ENCODE data around the gene RASSF3. TPM values are rescaled to one million over a fixed set of nuclear protein-coding genes. Genes with fewer than 3 reads are reported as not detected.
"Not testable (repeated sequence)": the region's sequence is repeated elsewhere in the genome, so short reads cannot be mapped to it uniquely, and the experiment has no call there.

RASSF3 gene
- total RNA-seq, 1 donor from 2014 or later = 143 TPM

- no peak for DNase-seq
- no peak for ATAC-seq
- intact Hi-C loops (cut with micrococcal nuclease) = no loop called here
Observed at GRCh38 chr12:64590183-64590582, 20.1 kb upstream of the RASSF3 start.

- intact Hi-C loops (cut with micrococcal nuclease) = no loop called here
- ATAC-seq (peak; percentile 68), DNase-seq (no peak)
Observed at GRCh38 chr12:64595863-64596793, 14.2 kb upstream of the RASSF3 start.

DNA sequence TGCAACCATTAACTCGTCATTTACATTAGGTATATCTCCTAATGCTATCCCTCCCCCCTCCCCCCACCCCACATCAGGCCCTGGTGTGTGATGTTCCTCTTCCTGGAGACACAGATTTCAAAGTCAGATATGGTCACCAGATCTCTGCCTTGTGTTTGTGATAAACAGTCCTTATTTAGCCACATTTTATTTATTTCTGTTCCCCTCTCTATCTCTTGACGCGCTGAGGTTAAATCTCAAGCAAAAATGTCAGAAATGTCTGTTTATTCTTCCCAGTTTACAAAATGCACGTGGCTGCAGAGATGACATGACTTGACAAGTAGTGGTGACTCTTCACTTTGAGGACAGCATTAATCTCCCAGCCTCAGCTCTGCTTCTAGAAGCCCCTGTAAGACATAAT lies 11.5 kb upstream of the RASSF3 start:
- DNase-seq = no peak
- intact Hi-C loops (cut with micrococcal nuclease) = no loop called here
- no peak for ATAC-seq

DNA sequence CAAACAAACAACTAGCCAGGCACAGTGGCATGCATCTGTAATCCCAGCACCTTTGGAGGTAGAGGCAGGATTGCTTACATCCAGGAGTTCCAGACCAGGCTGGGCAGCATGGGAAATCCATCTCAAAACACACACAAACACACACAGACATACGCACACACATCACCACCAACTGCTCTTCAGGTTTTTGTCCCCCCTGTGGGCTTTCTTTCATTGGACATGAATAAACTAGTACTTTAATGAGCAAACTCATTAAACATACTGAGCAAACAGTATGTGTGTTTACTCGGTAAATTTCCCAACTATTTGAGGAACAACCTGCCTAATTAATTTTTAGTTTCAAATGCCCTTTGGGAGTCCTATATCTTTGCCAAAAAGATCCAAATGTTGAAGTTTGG lies 10.1 kb upstream of the RASSF3 start:
- intact Hi-C loops (cut with micrococcal nuclease) = no loop called here
- no peak for DNase-seq
- no peak for ATAC-seq

DNA sequence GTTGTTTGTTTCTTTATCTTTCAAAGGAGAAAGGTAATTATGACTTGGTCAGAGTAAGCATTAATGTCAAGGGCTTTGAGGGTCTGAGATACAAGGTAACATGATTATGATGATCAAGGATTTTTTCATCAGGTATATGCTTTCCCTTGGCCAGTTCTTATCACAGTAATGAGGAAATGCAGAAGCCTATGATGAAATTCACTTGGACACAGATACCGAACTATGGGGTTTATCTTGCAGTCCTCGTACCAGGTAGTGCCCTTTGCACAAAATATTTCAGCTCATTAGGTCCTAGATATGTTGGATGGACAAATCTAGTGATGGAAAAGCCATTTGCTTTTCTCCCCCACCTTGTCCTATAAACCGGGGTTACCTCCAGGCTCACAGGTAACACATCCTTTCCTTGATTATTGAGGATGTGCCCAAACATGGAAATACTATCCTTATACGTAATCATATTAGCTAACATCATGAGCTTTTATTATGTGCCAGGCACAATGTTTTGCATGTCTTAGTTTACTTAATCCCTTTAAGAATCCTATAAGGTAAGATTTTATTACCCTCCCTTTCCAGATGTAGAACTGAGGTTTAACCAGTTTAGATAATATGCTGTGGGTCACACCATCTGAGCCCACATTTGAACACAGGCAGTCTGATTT lies 7.0 kb upstream of the RASSF3 start:
- ATAC-seq (no peak), DNase-seq (no peak)
- intact Hi-C loops (cut with micrococcal nuclease) = no loop called here

DNA sequence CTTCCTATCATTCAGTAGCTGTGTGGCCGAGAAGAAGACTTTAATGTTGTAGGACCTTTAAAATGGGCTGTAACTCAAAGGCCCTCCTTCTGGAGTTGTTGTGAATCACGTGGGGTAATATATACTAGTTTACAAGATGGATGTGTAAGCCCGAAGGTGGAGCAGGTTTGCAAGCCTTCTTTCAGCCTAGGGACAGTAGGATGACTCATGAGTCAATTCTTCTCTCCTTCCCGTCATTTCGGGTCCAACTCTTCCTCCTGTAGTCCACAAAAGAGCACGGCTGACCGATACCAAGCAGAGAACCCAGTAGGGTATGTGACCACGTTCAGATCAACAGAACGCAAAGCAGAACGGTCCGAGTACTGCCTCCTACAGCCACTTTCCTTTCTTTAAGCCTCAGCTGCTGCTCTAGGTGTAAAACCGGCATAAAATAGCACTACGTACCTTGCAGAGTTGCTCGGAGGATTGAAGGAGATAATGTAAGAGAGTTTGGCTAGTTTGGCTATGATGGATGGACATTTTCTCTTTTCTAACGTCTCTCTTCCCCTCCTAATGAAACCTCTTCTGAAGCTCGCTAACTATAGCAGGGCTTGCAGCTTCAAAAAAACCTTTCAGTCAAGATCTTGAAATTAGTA lies 1.3 kb upstream of the RASSF3 start:
- intact Hi-C loops (cut with micrococcal nuclease) = no loop called here
- ATAC-seq = peak; percentile 5

GRCh38 chr12:64609536-64610078 lies 688 bp upstream of the RASSF3 start:
- DNase-seq = no peak
- no peak for ATAC-seq
- intact Hi-C loops (cut with micrococcal nuclease) = loop anchor here (10.0 kb wide), 1 partner anchor 65 kb away; no protein-coding TSS in a partner anchor

More for the DNA sequence above, 1.3 kb upstream of the RASSF3 start:
- no peak for DNase-seq

GRCh38 chr12:64610660-64611340 lies 505 bp downstream of the RASSF3 start:
- intact Hi-C loops (cut with micrococcal nuclease) = loop anchor here (10.0 kb wide), 1 partner anchor 64 kb away; no protein-coding TSS in a partner anchor
- peak; percentile 83 for ATAC-seq
- DNase-seq = peak; percentile 83

GRCh38 chr12:64611341-64612284 lies 1.3 kb downstream of the RASSF3 start:
- intact Hi-C loops (cut with micrococcal nuclease) = loop anchor here (10.0 kb wide), 1 partner anchor 63 kb away; no protein-coding TSS in a partner anchor
- peak; percentile 54 for ATAC-seq
- DNase-seq = peak; percentile 68

DNA sequence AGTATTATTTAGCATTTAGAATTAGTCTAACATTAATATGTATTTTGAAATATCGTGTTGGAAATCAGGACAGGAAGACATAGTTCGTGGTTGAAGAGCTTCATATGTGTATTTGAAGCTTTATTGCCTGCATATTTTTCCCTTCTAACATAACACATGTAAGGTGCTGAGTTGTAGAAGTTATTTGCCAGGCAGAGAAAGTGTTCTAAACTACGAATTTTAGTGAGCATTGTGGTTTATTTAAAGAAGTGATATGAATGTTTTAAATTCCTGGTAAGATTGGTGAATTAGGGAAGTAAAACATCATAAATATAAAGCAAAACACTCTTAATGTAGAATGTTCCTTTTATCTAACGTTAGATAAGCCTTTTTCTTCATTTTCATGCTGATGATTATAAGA lies 2.5 kb downstream of the RASSF3 start:
- intact Hi-C loops (cut with micrococcal nuclease) = loop anchor here (10.0 kb wide), 1 partner anchor 62 kb away; no protein-coding TSS in a partner anchor
- ATAC-seq = no peak
- no peak for DNase-seq

DNA sequence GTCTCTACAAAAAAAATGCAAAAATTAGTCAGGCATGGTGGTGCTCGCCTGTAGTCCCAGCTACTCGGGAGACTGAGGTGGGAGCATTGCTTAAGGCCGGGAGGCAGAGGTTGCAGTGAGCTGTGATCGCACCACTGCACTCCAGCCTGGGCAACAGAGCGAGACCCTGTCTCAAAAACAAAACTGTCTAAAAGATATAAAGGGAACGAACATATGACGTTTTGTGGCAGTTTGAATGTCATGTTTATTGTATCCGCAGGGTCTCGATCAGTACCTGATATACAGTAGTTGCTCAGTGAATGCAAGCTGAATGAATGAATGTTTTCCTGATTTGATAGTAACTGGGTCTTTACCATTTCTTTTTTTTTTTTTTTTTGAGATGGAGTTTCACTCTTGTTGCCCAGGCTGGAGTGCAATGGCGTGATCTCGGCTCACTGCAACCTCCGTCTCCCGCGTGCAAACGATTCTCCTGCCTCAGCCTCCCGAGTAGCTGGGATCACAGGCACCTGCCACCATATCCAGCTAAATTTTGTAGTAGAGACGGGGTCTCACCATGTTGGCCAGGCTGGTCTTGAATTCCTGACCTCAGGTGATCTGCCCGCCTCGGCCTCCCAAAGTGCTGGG lies 3.6 kb downstream of the RASSF3 start:
- not testable (repeated sequence) for DNase-seq, ATAC-seq
- intact Hi-C loops (cut with micrococcal nuclease) = loop anchor here (10.0 kb wide), 1 partner anchor 61 kb away; no protein-coding TSS in a partner anchor

GRCh38 chr12:64616201-64616600 lies 5.9 kb downstream of the RASSF3 start:
- intact Hi-C loops (cut with micrococcal nuclease) = loop anchor here (10.0 kb wide), 1 partner anchor 59 kb away; no protein-coding TSS in a partner anchor
- DNase-seq (no peak), ATAC-seq (no peak)

DNA sequence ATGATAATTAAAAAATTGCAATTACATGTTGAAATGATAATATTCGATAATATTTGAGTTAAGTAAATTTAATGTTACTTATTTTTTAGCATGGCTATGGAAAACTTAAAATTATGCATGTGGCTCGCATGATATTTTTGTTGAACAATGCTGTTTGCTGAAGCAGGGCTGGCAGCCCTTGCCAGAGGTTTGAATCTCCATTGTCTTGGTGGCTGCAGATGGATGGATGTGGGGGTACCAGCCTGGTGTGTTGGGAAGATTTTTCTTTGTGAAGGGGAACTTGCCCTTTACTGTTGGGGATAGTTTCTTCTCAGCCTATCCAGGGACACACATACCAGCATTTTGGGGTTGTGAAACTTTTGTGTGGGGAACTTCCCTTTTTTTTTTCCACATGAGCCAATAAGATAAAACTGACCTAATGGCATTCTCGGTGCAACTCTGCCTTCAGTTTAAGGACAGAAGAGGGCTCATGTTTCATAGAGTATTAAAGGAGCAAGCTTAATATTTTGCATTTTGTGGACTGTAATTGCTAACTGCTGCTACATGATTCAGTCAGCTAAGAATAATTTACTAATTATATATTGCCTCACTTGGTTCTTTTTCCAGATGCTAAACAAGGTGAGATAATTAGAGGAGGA lies 8.8 kb downstream of the RASSF3 start:
- intact Hi-C loops (cut with micrococcal nuclease) = loop anchor here (10.0 kb wide), 1 partner anchor 56 kb away; no protein-coding TSS in a partner anchor
- DNase-seq = no peak

DNA sequence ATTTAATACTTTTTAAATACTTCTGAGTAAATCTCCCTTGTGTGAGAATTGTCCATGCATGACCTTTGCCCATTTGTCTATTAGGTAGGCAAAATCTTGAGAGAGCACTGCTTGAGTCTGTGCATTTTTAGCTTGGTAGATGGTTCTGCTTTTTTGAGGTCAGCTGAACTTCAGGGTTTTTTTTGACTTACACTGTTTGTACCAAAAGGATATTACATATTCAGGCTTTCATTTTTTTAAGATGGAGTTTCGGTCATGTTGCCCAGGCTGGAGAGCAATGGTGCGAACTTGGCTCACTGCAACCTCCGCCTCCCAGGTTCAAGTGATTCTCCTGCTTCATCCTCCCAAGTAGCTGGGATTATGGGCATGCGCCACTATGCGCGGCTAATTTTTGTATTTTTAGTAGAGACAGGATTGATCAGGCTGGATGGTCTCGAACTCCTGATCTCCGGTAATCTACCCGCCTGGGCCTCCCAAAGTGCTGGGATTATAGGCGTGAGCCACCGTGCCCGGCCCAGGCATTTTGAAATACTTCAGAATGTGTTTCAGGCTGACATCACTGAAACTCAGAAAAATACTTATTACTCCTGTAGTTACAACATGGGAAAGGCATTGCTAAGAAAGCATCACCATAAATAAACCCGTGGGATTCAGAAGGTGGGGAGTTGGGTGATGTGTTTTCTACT lies 11.1 kb downstream of the RASSF3 start:
- intact Hi-C loops (cut with micrococcal nuclease) = no loop called here

More for the DNA sequence above, 8.8 kb downstream of the RASSF3 start:
- ATAC-seq = peak; percentile 61

DNA sequence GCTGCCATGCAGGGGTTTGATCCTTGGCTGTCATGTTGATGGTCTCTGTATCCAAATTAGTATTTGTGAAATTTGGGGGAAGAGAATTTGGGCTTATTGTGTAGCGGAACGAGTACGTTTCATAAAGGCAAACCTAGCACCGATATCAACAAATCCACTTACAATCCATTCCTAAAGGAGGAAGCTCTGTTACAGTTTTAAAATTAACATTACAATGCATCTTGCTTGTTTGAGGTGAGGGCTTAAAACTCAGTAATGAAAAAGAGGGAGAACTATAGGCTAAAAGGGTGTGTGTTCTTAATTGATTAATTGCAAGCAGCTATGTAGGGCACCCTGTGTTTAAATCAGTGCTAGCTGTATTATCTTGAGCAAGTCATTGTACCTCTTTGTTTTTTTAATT lies 13.7 kb downstream of the RASSF3 start:
- ATAC-seq (no peak), DNase-seq (no peak)
- intact Hi-C loops (cut with micrococcal nuclease) = no loop called here

More for the DNA sequence above, 11.1 kb downstream of the RASSF3 start:
- DNase-seq (no peak), ATAC-seq (no peak)

Data from left ventricle myocardium superior (tissue), 1 donor.